C1 segment of cervical spinal cord (tissue), 14 donors: Measurements from ENCODE around the gene ATP7B.
A peak's percentile ranks its signal among the peaks of the same experiment; 100 is the strongest.
"Not testable (repeated sequence)": the region's sequence is repeated elsewhere in the genome, so short reads cannot be mapped to it uniquely, and the experiment has no call there.

ENCODE experiments used
- DNase-seq, 14 donors: peaks; one replicate each; lab custom pipeline; 2025; lab: John Stamatoyannopoulos, UW

ATP7B gene

DNA sequence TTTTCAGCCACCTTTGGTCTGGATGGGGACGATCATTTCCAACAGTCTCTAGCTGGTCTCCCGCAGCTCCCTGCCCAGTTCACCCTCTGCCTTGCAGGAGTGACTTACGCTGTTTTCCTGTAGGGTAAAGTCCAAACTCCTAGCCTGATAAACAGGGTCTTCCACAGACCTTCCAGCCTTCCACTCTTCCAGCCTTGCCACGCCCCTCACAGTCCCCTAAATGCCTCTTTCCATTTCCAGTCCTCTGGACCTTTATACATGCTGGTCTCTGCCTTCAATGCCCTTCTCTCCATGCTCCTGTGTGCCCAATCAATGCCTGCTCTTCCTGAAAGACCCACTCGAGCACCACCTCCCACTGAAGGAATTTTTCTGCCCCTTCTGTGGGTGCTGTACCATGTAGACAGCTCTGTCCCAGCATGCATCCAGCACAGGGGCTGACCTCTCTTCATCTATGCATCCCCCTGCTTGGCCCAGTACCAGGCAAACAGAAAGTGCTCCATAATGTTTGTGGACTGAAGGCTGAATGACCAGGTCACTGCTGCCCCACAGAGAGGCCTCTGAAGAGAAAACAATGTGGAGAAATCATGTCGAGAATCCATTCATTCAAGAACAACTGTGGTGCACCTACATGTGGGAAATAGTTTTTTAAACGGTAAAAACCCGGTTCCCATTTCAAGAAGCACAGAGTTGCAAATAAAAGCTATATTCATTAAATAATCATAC is 4.6 kb downstream of the ATP7B start:
- no peak for DNase-seq

DNA sequence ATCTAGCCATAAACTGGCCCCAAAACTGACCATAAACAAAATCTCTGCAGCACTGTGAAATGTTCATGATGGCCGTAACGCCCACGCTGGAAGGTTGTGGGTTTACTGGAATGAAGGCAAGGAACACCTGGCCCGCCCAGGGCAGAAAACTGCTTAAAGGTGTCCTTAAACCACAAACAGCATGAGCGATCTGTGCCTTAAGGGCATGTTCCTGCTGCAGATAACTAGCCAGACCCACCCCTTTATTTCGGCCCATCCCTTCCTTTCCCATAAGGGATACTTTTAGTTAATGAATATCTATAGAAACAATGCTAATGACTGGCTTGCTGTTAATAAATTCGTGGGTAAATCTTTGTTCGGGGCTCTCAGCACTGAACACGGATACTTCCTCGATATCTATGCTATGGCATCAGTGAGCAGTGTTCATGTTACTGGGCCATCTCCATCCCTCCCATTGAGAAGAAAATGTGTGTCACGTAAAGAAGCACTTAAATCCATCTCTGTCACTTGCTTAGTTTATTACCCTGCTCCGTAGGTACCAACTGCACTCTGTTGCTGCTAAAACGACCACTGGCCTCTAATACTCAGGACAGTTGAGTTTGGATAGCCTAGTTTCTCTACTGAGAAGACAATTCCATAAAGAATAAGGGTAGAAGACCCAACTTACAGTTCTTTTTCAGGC is 5.3 kb downstream of the ATP7B start:
- no peak for DNase-seq

DNA sequence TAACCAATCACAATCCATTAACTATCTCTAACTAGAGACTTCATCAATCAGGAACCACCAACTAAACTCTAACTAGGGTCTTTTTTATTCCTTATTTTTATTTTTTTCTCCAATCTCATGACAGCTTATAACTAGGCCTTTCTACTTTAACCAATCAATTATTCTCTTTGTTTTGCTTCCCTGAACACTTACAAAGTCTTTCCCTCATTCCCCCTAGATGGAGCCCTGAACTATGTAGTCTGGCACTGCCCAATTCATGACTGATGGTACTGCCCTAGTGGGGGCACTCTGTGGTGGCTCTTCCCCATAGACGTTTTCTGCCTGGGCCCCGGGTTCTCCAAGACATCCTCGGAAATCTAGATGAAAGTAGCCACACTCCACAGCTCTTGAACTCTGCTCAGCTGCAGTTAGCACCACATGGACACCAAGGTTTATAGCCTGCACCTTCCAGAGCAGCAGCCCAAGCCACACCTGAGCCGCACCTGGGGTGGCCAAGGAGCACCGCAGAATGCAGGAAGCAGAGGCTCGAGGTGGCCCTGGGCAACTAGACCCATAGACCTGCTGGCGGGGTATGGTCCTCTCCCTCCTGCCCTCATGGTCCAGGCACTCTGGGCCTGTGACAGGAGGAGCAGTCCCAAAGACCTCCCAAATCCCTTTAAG is 6.6 kb downstream of the ATP7B start:
- DNase-seq = no peak

DNA sequence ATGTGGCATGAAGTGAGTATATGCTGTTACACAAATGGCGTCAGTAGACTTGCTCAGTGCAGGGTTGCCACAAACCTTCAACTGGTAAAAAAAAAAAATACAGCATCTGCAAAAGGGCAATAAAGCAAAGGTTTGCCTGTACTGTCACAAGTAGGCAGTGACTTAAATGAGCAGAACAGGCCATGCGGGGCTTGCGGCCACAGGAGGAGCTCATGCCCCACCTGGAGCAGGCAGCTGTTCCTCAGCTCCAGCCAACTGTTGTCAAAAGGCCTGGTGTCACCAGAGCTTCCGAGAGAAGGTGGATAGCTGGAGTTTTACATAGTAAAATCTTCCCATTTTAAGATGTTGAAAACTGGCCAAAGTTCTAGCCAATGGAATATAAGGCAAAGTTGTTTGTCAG is 7.7 kb downstream of the ATP7B start:
- DNase-seq = peak in 1 of 14 donors; percentile 53

DNA sequence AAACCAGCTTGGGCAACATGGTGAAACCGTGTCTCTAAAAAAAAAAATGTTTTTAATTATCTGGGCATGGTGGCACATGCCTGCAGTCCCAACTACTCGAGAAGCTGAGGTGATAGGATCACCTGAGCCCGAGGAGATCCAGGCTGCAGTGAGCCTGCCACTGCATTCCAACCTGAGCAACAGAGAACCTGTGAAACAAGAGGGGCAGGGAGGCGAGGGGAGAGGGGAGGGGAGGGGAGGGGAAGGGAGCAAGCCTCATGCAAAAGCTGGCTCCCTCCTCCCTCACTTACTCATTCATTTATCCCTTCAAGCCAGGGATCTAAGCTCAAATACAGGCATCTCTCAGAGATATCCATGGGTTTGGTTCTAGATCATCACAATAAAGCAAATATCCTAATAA is 8.9 kb downstream of the ATP7B start:
- DNase-seq = no peak

DNA sequence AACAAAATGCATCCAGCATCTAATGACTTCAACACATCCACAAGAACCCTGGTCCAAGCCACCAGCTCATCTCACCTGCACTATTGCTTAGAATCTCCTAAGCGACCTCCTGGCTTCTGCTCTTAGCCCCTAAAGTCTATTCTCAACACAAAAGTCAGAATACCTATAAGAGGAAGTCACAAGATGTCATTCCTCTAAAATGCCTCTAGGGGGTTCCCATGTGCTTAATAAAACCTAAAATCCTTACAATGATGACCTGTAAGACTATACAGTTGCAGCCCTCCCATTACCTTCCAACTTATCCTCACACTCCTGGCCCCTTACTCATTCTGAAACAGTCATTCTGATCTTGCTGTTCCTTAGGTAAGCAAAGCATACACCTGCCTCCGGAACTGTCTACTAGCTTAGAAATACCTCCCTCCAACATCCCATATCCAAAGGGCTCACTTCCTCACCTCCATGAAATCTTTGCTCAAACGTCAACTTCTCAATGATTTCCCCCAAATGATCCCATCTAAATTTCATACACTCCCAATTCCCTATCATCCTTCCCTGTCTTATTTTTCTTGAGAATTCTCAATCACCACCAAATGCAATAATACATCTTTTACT is 10.0 kb downstream of the ATP7B start:
- DNase-seq = peak in 1 of 14 donors; percentile 7

DNA sequence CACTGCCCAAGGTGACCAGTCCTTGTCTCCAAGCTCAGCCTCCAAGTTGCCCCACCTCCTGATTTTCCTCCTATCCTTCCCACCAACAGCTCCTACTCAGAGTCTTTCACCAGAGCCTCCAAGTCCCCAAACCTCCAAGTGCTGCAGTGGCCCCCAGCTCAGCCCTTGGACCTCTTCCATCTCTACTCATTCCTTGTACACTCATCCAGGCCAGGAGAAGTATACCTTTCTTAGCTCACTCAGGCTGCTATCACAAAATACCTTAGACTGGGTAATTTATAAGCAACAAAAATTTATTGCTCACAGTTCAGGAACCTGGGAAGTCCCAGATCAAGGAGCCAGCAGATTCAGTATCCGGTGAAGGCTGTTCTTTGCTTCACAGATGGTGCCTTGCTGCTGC is 11.3 kb downstream of the ATP7B start:
- DNase-seq = peak in 1 of 14 donors; percentile 34

DNA sequence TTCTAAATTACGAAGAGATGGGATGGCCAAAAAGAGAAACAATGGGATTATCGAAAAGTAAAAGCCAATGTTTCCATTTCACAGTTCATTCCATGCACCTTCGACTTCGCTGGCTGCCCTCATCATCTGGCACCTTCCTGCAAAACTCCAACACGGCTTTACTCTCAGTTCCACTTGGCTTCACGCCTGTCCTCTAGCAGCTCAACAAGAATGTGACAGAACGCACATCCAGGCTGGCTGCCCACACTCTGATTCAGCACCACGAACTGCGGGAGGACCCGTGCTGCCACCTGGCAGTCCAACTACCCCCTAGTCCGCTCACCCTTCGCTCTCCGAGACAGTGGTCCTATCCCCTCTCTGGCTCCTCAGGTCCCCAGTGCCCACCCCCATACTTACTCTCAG is 11.7 kb downstream of the ATP7B start:
- peak in 5 of 14 donors; percentile 5 to 56 (median 14) for DNase-seq

DNA sequence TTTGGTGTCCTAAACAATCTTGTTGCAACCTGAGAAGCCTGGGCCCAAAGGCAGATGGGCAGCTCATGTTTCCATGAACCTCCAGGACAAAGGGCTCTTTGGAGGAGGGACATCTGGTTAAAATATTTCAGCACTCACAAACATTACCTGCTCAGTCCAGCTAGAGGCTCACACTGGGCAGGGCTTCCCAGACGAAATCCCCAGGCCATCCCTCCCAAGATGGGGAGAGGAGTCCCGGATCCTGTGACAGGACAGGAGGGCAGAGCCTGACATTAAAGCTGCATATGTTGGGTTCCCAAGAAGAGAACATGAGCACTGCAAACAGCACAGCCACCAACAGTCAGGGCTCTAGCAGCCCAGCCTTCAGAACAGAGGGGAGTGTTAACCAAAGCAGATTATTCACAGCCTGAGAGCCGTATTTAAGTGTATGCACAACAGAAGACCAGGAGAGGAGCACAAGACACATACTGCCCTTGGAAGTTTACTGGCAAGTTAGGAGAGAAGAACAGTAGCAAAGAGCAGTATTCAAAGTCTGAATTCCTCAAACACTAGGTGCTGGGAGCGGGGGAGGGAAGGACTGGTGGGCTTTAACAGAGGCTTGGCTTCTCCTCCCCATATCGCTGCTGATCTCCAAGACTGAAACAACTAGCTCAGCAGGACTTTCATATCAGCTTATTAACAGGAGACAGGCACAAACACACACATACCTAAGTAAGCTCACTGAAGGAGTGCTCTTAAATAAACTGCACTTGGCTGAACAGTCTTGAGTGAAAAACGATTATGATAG is 12.3 kb downstream of the ATP7B start:
- no peak for DNase-seq

DNA sequence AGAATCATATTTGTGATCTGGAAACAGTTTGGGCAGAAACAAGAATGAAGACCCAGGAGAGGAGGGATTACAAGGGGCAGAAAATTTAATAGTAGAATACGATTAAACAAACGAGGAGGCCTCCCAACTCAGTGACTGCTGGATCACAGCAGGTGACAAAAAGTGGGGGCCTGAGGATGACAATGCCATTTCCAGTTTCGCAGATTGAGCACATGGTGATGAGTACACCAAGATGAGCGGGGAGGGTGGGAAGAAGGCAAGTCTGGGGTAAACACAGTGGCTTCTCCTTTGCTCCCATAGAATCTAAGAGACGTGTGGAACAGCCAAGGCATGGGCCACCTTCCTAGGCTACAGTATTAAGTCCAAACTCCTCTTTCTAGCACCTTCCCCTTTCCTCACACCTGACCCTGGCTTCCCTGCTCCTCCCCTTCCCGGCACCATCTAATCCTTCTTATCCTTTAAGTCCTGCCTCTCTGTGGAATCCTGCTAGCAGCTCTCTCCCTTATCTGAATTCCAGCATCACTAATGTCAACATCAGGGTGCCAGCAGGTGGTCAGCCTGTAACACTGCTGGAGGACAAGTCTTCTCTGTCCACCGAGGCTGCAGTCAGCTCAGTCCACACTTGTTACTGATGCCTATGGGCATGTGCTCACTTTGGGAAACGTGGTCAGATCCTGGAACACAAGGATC is 13.5 kb downstream of the ATP7B start:
- no peak for DNase-seq

DNA sequence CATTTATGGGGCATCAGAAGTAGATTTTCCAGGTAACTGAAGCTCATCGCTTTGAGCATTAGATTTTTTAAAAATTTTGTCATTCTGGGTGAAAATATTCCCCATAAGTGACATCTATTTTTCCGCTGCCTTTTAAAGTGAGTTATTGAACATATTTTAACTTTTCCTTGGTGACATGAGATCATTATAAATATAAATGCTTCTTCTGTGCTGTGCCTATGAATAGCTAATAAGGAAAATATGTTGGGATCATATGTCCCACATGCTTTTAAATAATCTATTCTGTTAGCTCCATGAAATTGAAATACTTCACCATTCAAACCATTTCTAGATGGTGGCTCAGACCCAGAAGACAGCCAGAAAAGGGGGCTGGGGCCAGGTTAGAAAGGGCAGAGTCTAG is 14.1 kb downstream of the ATP7B start:
- DNase-seq = no peak

DNA sequence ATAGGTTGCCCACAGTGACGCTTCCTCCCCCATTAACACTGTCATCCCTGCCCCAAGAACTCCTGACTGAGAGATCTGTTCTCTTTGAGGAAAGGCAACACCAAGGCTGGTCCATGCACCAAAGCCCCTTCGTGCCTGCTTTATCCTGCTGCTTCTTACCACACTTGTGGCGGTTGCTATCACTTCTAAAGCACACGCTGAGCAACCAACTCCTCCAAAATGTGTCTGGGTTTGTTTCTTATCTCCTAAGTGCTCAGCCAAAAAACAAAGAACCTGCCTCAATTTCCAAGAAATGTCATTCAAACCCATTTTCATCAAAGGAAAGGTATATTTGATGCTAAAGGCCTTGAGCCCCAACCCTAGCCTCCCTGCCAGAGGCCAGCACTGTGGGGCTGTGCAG is 14.6 kb downstream of the ATP7B start:
- no peak for DNase-seq

DNA sequence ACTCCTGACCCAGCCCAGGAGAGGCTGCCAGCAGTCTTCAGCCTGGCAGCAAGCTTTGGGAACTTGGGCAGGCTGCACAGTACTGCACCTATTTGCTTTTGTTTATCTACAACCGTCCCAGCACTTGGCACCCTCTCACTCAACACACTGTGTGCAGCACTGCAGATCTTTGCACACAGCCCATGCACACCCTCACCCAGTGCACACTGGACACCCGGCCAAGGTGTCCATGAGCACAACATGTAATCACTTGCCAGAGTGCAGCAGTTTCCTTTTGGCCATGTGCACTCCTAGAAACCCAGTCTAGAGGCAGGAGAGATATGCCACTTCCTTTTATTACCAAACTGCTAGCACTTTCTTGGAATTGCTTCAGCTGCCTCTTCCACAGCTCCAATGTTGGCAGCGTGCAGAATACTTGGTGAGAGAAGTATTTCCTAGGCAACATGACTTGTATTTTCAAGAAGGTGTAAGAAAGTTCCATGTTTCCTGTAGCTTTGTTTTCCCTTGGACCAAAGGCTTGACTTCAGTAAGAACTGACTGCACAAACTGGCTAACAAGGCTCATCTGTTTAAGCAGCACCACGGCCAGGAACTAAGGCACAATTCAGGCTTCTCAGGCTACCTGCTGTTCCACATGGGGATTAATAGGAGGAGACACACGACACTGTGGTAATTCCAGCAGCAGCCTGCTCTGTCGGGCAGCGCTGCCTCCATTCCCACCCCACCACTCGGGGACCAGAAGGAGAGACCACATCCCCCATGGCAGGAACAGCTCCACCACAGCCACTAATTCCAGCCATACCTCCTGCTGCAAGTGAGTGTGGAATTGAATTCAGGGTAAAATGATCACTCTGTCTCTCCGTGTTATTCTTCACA is 15.3 kb downstream of the ATP7B start:
- peak in 6 of 14 donors; percentile 6 to 52 (median 34) for DNase-seq

DNA sequence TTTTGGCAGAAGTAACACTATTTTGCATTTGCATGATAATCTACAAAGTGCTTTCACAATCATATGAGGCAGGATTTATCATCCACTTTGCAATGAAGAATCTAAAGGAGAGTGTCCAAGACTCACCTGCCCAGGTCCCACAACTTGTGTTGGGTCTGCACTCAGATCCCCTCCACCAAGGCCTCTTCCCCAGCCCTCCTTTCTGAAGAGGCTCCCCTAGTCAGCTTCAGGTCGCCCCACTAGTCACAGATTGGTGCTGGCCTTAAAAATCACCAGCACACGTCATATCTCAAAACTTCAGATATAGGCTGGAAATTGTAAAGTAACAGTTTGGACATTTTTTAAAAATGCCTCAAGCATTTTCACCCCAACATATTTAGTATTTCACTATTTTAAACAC is 17.5 kb downstream of the ATP7B start:
- no peak for DNase-seq

DNA sequence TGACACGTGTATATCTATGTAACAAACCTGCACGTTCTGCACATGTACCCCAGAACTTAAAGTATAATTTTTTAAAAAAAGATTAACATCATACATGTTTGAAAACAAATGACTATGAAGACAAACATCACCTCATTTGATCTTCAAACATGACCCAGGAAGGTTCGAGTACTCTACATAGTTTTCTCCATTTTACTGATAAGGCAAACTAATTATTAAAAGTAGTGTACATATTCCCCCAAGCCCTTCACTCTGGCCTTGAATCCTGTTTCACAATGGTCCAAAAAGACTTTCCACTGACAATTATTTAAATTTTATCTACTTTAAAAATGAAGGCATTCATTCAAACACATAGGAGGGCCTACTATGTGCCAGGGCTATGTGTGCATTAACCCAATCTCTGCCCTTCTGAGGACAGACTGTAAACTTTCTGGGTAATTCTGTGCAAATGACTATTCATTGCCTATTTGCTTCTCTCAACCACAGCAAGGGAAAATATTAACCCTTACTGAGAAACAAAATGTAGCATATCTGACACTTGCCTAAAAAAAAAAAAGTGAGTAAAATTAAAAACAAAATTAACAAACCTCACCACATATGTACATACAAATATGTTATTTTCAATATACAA is 22.1 kb downstream of the ATP7B start:
- no peak for DNase-seq

DNA sequence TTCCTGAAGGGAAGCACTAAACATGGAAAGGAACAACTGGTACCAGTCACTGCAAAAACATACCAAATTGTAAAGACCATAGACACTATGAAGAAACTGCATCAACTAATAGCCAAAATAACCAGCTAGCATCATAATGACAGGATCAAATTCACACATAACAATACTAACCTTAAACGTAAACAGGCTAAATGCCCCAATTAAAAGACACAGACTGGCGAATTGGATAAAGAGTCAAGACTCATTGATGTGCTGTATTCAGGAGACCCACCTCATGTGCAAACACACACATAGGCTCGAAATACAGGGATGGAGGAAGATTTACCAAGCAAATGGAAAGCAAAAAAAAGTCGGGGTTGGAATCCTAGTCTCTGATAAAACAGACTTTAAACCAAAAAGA is 26.3 kb downstream of the ATP7B start:
- not testable (repeated sequence) for DNase-seq

DNA sequence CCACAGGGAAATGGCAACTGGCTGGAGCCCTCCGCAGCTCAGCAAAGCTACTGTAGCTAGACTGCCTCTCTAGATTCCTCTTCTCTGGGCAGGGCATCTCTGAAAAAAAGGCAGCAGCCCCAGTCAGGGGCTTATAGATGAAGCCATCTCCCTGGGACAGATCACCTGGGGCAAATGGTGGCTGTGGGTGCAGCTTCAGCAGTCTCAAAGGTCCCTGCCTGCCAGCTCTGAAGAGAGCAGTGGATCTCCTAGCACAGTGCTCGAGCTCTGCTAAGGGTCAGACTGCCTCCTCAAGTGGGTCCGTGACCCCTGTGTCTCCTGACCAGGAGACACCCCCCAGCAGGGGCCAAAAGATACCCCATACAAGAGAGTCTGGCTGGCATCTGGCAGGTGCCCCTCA is 28.0 kb downstream of the ATP7B start:
- DNase-seq = not testable (repeated sequence)

DNA sequence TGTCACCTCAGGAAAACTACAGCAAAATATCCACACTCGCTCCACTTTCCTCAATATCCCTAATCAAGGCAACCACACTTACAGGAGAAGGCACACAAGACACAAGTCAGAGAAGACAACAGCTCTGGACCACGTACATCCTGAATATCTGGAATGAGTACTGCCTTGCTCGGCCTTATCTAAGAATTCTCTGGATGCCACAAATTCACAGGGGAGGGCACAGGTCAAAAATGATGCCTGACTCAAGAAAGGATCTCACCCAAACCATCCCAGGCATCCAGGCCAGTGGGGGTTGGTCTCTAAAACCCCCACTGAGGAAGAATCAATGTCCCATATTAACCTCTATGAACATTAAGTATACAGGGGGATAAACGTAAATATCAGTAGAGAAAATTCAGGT is 29.9 kb downstream of the ATP7B start:
- no peak for DNase-seq

DNA sequence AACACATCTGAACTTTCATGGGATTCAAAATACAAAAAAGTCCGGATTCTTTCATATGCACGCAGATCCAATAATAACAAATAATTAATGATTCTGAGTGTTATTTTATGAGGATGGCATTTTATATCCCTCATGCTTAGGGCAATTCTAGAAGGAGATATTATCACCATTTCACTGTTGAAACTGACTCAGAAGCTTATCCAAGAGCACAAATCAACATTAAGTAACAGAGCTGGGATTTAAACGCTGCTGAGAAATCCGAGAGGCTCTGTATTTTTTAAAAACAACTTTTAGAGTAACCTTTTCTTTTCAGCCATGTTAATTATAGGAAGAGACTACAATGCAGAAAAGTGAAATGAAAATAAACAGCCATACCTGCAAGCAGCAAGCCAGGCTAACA is 30.3 kb downstream of the ATP7B start:
- DNase-seq = no peak
